Measurements from ENCODE around the gene AIPL1. TPM values are rescaled to one million over a fixed set of nuclear protein-coding genes. Genes with fewer than 3 reads are reported as not detected.

The AIPL1 gene
- total RNA-seq, 5 donors from 2014 or later (not counting 1 experiment from before 2014, with no cell fraction given): not detected

GRCh38 chr17:6452471-6453266 is 17.7 kb upstream of the AIPL1 start:
- peaks cover 0 to 18% of the 10 kb centered on the region in 2 experiments for H3K27me3 ChIP-seq (replicated peaks in 1 of 2; ENCODE audit: control insufficient read depth in 2 of 2, extremely low read depth in 1 of 2, insufficient read depth in 2 of 2, low read length in 1 of 2)
- Mint-ChIP-seq H3K4me1 (peaks cover 11 to 24% (median 23%) of the 10 kb centered on the region in 3 donors), H3K36me3 (no peaks in the 10 kb centered on the region), H3K9me3 (no peaks in the 10 kb centered on the region), H3K4me3 (no peak overlapping the region), H3K27ac (peak overlapping the region in 1 of 2 donors; percentile 33), H3K27me3 (no peaks in the 10 kb centered on the region)
- POLR2A ChIA-PET: interaction anchor here in 1 of 2 donors (0.7 kb wide), 1 partner anchor 865 kb away, joined by 3 read pairs; no protein-coding TSS in a partner anchor
- H3K4me3 ChIP-seq (ENCODE audit: control insufficient read depth in 1 of 2, extremely low read depth in 1 of 2, low read length in 1 of 2): no peak overlapping the region
- no peaks in the 10 kb centered on the region for H3K9me3 ChIP-seq
- peaks cover 0 to 16% of the 10 kb centered on the region in 2 experiments for H3K4me1 ChIP-seq (ENCODE audit: control insufficient read depth in 1 of 2, extremely low read depth in 1 of 2, insufficient read depth in 2 of 2, low read length in 2 of 2)
- 90% methylated on average over 9 of the region's 10 CpGs for WGBS (ENCODE audit: insufficient coverage)
- no peak overlapping the region for H3K27ac ChIP-seq (ENCODE audit: low read length)
- ATAC-seq (replicated peaks in 1 of 4): no peak
- CTCF ChIA-PET: interaction anchor here (0.6 to 1.3 kb wide), 2 partner anchors 10 to 1706 kb away, joined by 4 to 7 read pairs; no protein-coding TSS in a partner anchor
- DNase-seq: no peak
- no peaks in the 10 kb centered on the region for H3K36me3 ChIP-seq (ENCODE audit: control insufficient read depth in 2 of 2, extremely low read depth in 1 of 2, insufficient read depth in 1 of 2, low read length in 1 of 2)

- ATAC-seq (replicated peaks in 1 of 4): no peak
- Mint-ChIP-seq H3K36me3 (no peaks in the 10 kb centered on the region), H3K4me3 (no peak overlapping the region), H3K27me3 (no peaks in the 10 kb centered on the region), H3K9me3 (no peaks in the 10 kb centered on the region), H3K4me1 (peaks cover 7 to 15% (median 13%) of the 10 kb centered on the region in 3 donors), H3K27ac (peak overlapping the region in 1 of 2 donors; percentile 64)
- DNase-seq: no peak
- Histone ChIP-seq H3K4me1 (ENCODE audit: control insufficient read depth in 1 of 2, extremely low read depth in 1 of 2, insufficient read depth in 2 of 2, low read length in 2 of 2) (peaks cover 0 to 16% of the 10 kb centered on the region in 2 experiments), H3K9me3 (no peaks in the 10 kb centered on the region), H3K4me3 (ENCODE audit: control insufficient read depth in 1 of 2, extremely low read depth in 1 of 2, low read length in 1 of 2) (no peak overlapping the region), H3K27ac (ENCODE audit: low read length) (no peak overlapping the region), H3K36me3 (ENCODE audit: control insufficient read depth in 2 of 2, extremely low read depth in 1 of 2, insufficient read depth in 1 of 2, low read length in 1 of 2) (no peaks in the 10 kb centered on the region), H3K27me3 (replicated peaks in 1 of 2; ENCODE audit: control insufficient read depth in 2 of 2, extremely low read depth in 1 of 2, insufficient read depth in 2 of 2, low read length in 1 of 2) (peaks cover 0 to 18% of the 10 kb centered on the region in 2 experiments)
- 53% methylated on average over 3 of the region's 12 CpGs for WGBS (ENCODE audit: insufficient coverage)
- ChIA-PET POLR2A (no interaction called here), CTCF (interaction anchor here in 1 of 2 donors (0.6 to 0.7 kb wide), 2 partner anchors 261 to 858 kb away, joined by 4 to 5 read pairs; no protein-coding TSS in a partner anchor)
These were observed 16.3 kb upstream of the AIPL1 start for GRCh38 chr17:6450926-6451832.

GRCh38 chr17:6449307-6449706 is 14.4 kb upstream of the AIPL1 start:
- ChIA-PET CTCF (no interaction called here), POLR2A (no interaction called here)
- Histone ChIP-seq H3K27ac (ENCODE audit: low read length) (no peak overlapping the region), H3K9me3 (no peaks in the 10 kb centered on the region), H3K36me3 (ENCODE audit: control insufficient read depth in 2 of 2, extremely low read depth in 1 of 2, insufficient read depth in 1 of 2, low read length in 1 of 2) (no peaks in the 10 kb centered on the region), H3K4me1 (ENCODE audit: control insufficient read depth in 1 of 2, extremely low read depth in 1 of 2, insufficient read depth in 2 of 2, low read length in 2 of 2) (peaks cover 0 to 7% of the 10 kb centered on the region in 2 experiments), H3K4me3 (ENCODE audit: control insufficient read depth in 1 of 2, extremely low read depth in 1 of 2, low read length in 1 of 2) (no peak overlapping the region), H3K27me3 (replicated peaks in 1 of 2; ENCODE audit: control insufficient read depth in 2 of 2, extremely low read depth in 1 of 2, insufficient read depth in 2 of 2, low read length in 1 of 2) (peaks cover 0 to 7% of the 10 kb centered on the region in 2 experiments)
- H3K27ac Mint-ChIP-seq: no peak overlapping the region
- peaks cover 8 to 16% (median 14%) of the 10 kb centered on the region in 3 donors for H3K4me1 Mint-ChIP-seq
- 92% methylated on average over 5 of the region's 6 CpGs for WGBS (ENCODE audit: insufficient coverage)
- no peaks in the 10 kb centered on the region for H3K36me3 Mint-ChIP-seq
- H3K4me3 Mint-ChIP-seq: no peak overlapping the region
- DNase-seq: no peak
- no peaks in the 10 kb centered on the region for H3K9me3 Mint-ChIP-seq
- no peaks in the 10 kb centered on the region for H3K27me3 Mint-ChIP-seq
- ATAC-seq (replicated peaks in 1 of 4): no peak

DNA sequence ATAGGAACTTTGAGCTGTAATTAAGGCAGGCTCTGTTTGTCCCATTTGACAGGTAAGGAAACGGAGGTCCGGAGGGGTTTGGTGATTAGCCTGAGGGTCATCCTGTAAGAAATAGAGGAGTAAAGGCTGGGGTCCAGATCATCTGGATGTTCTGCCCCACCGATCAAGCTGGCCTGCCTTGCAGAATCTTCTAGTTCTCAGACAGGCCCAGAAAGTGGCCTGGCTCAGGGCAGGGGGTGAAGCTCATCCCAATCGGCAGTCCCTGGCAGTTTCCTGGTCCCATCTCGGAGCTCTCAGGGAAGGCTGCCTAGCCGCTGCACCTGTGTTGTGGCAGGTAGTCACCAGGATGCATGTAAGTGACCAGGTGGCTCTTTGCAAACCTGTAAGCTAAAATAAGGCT is 13.6 kb upstream of the AIPL1 start:
- Mint-ChIP-seq H3K4me1 (peaks cover 9 to 17% (median 13%) of the 10 kb centered on the region in 3 donors), H3K36me3 (no peaks in the 10 kb centered on the region), H3K27ac (no peak overlapping the region), H3K4me3 (no peak overlapping the region), H3K27me3 (no peaks in the 10 kb centered on the region), H3K9me3 (no peaks in the 10 kb centered on the region)
- CTCF ChIA-PET: interaction anchor here (0.6 to 0.7 kb wide), 2 partner anchors 12 to 134 kb away, joined by 3 read pairs; no protein-coding TSS in a partner anchor
- H3K4me1 ChIP-seq (ENCODE audit: control insufficient read depth in 1 of 2, extremely low read depth in 1 of 2, insufficient read depth in 2 of 2, low read length in 2 of 2): peaks cover 0 to 11% of the 10 kb centered on the region in 2 experiments
- no peaks in the 10 kb centered on the region for H3K9me3 ChIP-seq
- no peaks in the 10 kb centered on the region for H3K27me3 ChIP-seq (replicated peaks in 1 of 2; ENCODE audit: control insufficient read depth in 2 of 2, extremely low read depth in 1 of 2, insufficient read depth in 2 of 2, low read length in 1 of 2)
- no peaks in the 10 kb centered on the region for H3K36me3 ChIP-seq (ENCODE audit: control insufficient read depth in 2 of 2, extremely low read depth in 1 of 2, insufficient read depth in 1 of 2, low read length in 1 of 2)
- DNase-seq: no peak
- 94% methylated on average over 6 of the region's 6 CpGs for WGBS (ENCODE audit: insufficient coverage)
- no peak overlapping the region for H3K27ac ChIP-seq (ENCODE audit: low read length)
- no peak overlapping the region for H3K4me3 ChIP-seq (ENCODE audit: control insufficient read depth in 1 of 2, extremely low read depth in 1 of 2, low read length in 1 of 2)
- no peak for ATAC-seq (replicated peaks in 1 of 4)
- POLR2A ChIA-PET: no interaction called here

DNA sequence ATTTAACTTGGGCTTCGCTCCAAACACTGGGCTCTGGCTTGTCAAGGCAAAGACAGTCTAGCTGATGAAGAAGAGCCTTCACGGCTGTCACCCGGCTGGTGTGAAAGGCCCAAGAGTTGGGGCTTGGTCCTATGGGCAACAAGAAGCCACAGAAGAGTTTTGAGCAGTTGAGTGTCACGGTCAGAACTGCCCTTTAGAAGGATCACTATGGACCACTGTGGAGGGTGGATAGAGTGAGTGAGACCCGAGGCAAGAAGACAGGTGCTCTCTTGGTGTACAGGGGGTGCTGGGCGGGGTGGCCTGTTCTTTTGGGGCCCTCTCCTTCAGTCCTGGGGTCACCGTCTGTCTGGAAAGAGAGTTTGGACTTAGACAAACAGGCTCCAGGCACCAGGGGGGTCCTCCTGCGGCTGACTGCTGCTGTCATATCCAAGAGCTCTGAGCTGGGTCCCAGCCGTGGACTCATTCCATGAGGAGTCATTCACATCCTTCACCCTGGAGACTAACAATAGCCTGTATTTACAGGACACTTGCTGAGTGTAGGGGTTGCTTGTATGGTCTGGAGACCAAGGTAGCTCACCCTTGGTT is 11.7 kb upstream of the AIPL1 start:
- no peak for DNase-seq
- Mint-ChIP-seq H3K4me3 (no peak overlapping the region), H3K36me3 (no peaks in the 10 kb centered on the region), H3K27me3 (no peaks in the 10 kb centered on the region), H3K27ac (no peak overlapping the region), H3K4me1 (peaks cover 7 to 13% (median 11%) of the 10 kb centered on the region in 3 donors), H3K9me3 (no peaks in the 10 kb centered on the region)
- ChIA-PET POLR2A (no interaction called here), CTCF (no interaction called here)
- Histone ChIP-seq H3K27ac (ENCODE audit: low read length) (no peak overlapping the region), H3K4me3 (ENCODE audit: control insufficient read depth in 1 of 2, extremely low read depth in 1 of 2, low read length in 1 of 2) (no peak overlapping the region), H3K9me3 (no peaks in the 10 kb centered on the region), H3K27me3 (replicated peaks in 1 of 2; ENCODE audit: control insufficient read depth in 2 of 2, extremely low read depth in 1 of 2, insufficient read depth in 2 of 2, low read length in 1 of 2) (no peaks in the 10 kb centered on the region), H3K36me3 (ENCODE audit: control insufficient read depth in 2 of 2, extremely low read depth in 1 of 2, insufficient read depth in 1 of 2, low read length in 1 of 2) (no peaks in the 10 kb centered on the region), H3K4me1 (ENCODE audit: control insufficient read depth in 1 of 2, extremely low read depth in 1 of 2, insufficient read depth in 2 of 2, low read length in 2 of 2) (peaks cover 3 to 16% of the 10 kb centered on the region in 2 experiments)
- 85% methylated on average over 7 of the region's 9 CpGs for WGBS (ENCODE audit: insufficient coverage)
- no peak for ATAC-seq (replicated peaks in 1 of 4)

All from T-cell (primary cell).